Bronchial epithelial cell (primary cell): ENCODE data around the gene PEF1. TPM values are rescaled to one million over a fixed set of nuclear protein-coding genes. Genes with fewer than 3 reads are reported as not detected.
A peak's percentile ranks its signal among the peaks of the same experiment; 100 is the strongest.

Experiments used
- DNase-seq: peaks from one replicate; pipeline ENCODE4 v3.0.0-alpha.2; 2010; ENCODE audit warnings: low read depth
- FAIRE-seq: peaks from 2 replicates; lab custom pipeline; 2011; peaks lifted over from hg19 to GRCh38; lab: Jason Lieb, UNC
- H3K27me3 ChIP-seq: 2 replicates; pipeline ENCODE4 v1.5.1; 2011; ENCODE audit warnings: low read length; ENCODE audit not compliant: control insufficient read depth, insufficient read depth
- H3K36me3 ChIP-seq: 2 replicates; pipeline ENCODE4 v1.5.1; 2011; ENCODE audit warnings: low read length; ENCODE audit not compliant: control insufficient read depth, insufficient read depth
- H3K4me3 ChIP-seq: 2 replicates; pipeline ENCODE4 v1.5.1; 2011; ENCODE audit warnings: mild to moderate bottlenecking, low read depth, low read length, control low read depth
- CTCF ChIP-seq: IDR thresholded peaks from 2 replicates; pipeline ENCODE4 v1.5.1; 2011; ENCODE audit warnings: mild to moderate bottlenecking, moderate library complexity, low read length, control low read depth, inconsistent platforms; ENCODE audit not compliant: insufficient read depth, severe bottlenecking
- total RNA-seq: library from RNA; depleted of rRNA; stranded (reverse); fragments of >200 nt; gene quantifications from 2 replicates; pipeline ENCODE4 v1.2.1, GENCODE V29; 2014

The PEF1 gene
- total RNA-seq, 1 donor from 2014 or later, result 67.4 TPM

DNA sequence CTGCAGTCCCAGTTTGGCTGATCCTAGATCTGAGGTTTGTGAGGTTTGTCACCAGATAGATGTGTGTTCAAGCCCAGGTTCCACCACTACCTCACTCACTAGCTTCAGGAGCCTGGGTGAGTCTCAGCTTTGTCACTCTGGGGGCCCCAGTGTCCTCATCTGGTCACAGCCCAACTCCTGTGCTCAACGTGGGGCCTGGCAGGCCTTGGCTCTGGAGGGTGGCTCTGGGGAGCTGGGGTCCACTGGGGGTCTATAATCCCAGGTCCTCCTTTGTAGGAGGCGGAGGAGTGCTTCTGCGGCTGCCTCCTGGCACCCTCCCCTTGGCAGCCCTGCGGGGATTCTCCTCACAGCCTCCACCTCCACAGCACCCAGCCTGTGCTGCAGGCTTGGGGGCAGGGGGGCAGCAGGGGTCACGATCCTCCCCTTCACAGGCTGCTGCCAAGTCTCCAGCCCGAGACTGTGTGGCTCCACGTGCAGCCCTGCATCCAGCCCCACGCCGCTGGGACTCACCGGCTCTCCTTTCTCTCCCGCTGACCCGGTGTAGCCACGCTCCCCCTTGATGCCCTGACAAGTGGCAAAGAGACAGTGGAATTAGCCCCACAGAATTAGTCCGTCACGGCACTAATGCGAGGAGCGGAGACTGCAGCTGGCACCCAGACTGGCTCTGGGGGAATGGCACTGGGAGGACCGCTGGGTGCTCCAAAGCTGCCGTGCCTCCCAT, 22.5 kb upstream of the PEF1 start:
- no peak for TF ChIP-seq CTCF
- no peak for FAIRE-seq

GRCh38 chr1:31666263-31666963, 21.7 kb upstream of the PEF1 start:
- Histone ChIP-seq H3K27me3 (no peaks in the 10 kb centered on the region), H3K36me3 (peaks cover 15% of the 10 kb centered on the region), H3K4me3 (no peak overlapping the region)
- no peak for FAIRE-seq
- peak; percentile 23 for TF ChIP-seq CTCF
- peak; percentile 75 for DNase-seq

More for the DNA sequence above, 22.5 kb upstream of the PEF1 start:
- DNase-seq, result no peak
- Histone ChIP-seq H3K4me3 (no peak overlapping the region), H3K36me3 (peaks cover 15% of the 10 kb centered on the region), H3K27me3 (no peaks in the 10 kb centered on the region)

DNA sequence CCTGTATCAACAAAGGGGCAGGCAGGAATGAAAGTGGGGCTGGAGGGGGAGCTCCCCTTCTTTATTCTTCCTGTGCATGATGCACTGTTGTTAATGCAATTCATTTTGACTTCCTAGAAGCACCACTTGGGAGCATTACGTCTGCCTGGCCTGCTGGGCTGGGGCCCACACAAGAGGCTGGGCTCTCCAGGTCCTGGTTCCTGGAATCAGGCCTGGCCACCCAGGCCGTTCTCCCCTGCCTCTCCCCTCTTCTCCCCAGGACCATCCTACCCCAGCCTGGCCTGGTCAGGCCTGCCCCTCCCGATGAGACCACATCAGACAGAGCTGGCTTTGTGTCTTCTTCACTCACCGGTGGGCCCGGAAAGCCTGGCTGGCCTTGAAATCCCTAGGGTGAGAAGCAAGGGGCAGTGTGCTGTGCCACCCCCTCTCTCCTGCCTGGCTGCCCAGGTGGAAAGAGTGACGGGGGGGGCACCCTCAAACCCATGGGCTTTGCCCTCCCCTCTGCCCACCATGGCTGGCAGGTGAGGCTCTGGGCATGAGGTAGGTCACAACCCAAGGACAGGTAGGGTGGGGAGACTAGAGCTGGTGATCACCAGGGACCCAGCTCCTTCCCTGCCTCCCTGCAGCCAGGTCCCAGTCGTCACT, 20.7 kb upstream of the PEF1 start:
- no peak for TF ChIP-seq CTCF
- H3K36me3 ChIP-seq, result peaks cover 21% of the 10 kb centered on the region
- no peak for DNase-seq

DNA sequence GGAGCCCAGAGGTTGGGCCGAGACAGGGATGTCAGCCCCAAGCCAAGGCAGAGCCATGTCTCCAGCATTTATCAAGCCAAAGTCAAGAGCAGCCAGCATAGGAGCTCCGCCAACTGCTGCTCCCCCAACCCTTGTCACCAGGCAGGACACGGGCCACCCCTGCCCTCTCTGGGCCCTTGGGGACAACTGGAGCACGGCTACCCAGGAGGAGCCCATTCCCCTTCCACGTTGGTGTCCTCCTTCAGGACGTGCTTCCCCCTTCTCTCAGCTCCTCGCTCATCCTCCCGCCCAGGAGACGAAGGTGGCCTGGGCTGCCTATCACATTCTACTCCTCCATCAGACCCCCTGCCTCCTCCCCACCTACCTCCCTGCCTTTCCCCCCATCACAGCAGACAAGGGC, 19.9 kb upstream of the PEF1 start:
- peaks cover 25% of the 10 kb centered on the region for H3K36me3 ChIP-seq
- no peaks in the 10 kb centered on the region for H3K27me3 ChIP-seq
- DNase-seq (no peak), FAIRE-seq (no peak)
- no peak for TF ChIP-seq CTCF
- H3K4me3 ChIP-seq, result no peak overlapping the region

More for the DNA sequence above, 20.7 kb upstream of the PEF1 start:
- FAIRE-seq, result peak; percentile 7
- no peaks in the 10 kb centered on the region for H3K27me3 ChIP-seq
- no peak overlapping the region for H3K4me3 ChIP-seq

DNA sequence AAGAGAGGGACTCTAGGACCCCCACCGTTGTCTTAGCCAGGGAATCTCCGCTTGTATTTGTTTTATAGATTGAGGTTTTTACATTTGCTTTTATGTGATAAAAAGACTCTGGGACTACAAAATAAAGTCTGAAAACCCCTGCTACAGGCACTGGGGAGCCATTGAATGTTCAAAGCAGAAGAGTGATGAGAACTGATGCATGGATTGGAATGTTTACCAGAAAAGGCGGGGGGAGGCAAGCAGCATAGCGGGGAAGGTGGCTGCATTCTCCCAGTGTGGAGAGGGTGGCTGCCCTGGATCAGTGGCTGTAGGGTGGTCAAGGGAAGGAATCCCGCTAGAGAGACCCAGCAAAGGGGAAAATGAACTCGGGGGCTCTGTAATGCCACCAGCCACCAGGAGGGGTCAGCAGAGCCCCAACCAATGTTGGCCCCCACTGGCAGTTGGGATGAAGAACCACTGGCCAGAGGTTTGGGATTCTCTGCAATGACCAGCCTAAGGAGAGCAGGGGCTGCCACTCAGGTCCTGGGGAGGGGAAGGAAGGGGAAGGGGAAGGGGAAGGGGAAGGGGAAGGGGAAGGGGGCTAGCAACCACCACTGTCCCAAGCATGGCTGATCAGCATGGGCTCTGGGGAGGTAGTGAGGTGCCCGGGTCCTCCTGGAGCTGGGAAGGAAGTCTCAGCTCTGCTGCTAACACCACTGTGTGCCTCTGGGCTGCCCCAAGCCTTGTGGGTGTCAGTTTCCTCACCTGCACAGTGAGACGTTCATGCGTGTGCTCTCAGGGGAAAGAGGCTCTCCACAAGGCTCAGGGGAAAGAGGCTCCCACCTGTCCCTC, 19.2 kb upstream of the PEF1 start:
- no peak for FAIRE-seq
- H3K27me3 ChIP-seq, result no peaks in the 10 kb centered on the region
- no peak overlapping the region for H3K4me3 ChIP-seq

More for the DNA sequence above, 19.2 kb upstream of the PEF1 start:
- H3K36me3 ChIP-seq, result peaks cover 27% of the 10 kb centered on the region
- TF ChIP-seq CTCF, result peak; percentile 88
- DNase-seq, result no peak
